GM12892 (cell line): ENCODE data around the gene APCDD1. TPM values are rescaled to one million over a fixed set of nuclear protein-coding genes. Genes with fewer than 3 reads are reported as not detected.

Experiments
- DNase-seq: peaks from one replicate; pipeline ENCODE4 v3.0.0; 2011; ENCODE audit not compliant: insufficient read length
- FAIRE-seq: peaks from 2 replicates; lab custom pipeline; 2011; peaks lifted over from hg19 to GRCh38; lab: Jason Lieb, UNC
- POLR2A ChIP-seq: IDR thresholded peaks from 2 replicates; pipeline ENCODE4 v1.6.1; 2011; ENCODE audit warnings: low read depth, low read length, control low read depth
- POLR2AphosphoS5 ChIP-seq: IDR thresholded peaks from 2 replicates; pipeline ENCODE4 v1.6.1; 2011; ENCODE audit warnings: low read depth, low read length, control low read depth
- TAF1 ChIP-seq: IDR thresholded peaks from 2 replicates; pipeline ENCODE4 v1.6.1; 2011; ENCODE audit warnings: low read depth, mild to moderate bottlenecking, control low read depth, low read length, borderline replicate concordance
- polyA plus RNA-seq: library from polyadenylated mRNA; unstranded; fragments of >200 nt; gene quantifications from one replicate; pipeline ENCODE4 v1.2.1, GENCODE V29; 2012; ENCODE audit warnings: missing spikeins, inconsistent platforms; ENCODE audit not compliant: missing spikeins

Gene APCDD1
- not detected for polyA plus RNA-seq

GRCh38 chr18:10453806-10454680 lies at the start of gene APCDD1:
Gene APCDD1 (plus strand): TSS chr18:10454635. CDS start chr18:10454982, 347 bp downstream.
- no peak for FAIRE-seq
- no peak for TF ChIP-seq POLR2AphosphoS5
- no peak for DNase-seq

- TF ChIP-seq TAF1 (no peak), POLR2AphosphoS5 (no peak)
- FAIRE-seq (no peak), DNase-seq (no peak)
These were observed 49.4 kb upstream of the APCDD1 start for GRCh38 chr18:10405014-10405493.

GRCh38 chr18:10405816-10406663 lies 48.4 kb upstream of the APCDD1 start:
- no peak for FAIRE-seq
- DNase-seq: no peak
- TF ChIP-seq POLR2AphosphoS5: no peak

- FAIRE-seq (no peak), DNase-seq (no peak)
- TF ChIP-seq POLR2AphosphoS5 (no peak), POLR2A (no peak), TAF1 (no peak)
These were observed 46.3 kb upstream of the APCDD1 start for GRCh38 chr18:10408131-10408530.

GRCh38 chr18:10409041-10409440 lies 45.4 kb upstream of the APCDD1 start:
- no peak for FAIRE-seq

GRCh38 chr18:10410472-10411308 lies 43.7 kb upstream of the APCDD1 start:
- TF ChIP-seq POLR2A: no peak
- TF ChIP-seq TAF1: no peak
- DNase-seq: no peak
- no peak for FAIRE-seq

More at GRCh38 chr18:10409041-10409440, 45.4 kb upstream of the APCDD1 start:
- no peak for DNase-seq
- TF ChIP-seq POLR2AphosphoS5 (no peak), POLR2A (no peak), TAF1 (no peak)

- FAIRE-seq (no peak), DNase-seq (no peak)
- no peak for TF ChIP-seq POLR2A
These were observed 41.5 kb upstream of the APCDD1 start for GRCh38 chr18:10412933-10413332.

- DNase-seq: no peak
- TF ChIP-seq POLR2A (no peak), POLR2AphosphoS5 (no peak), TAF1 (no peak)
- no peak for FAIRE-seq
These were observed 40.7 kb upstream of the APCDD1 start for GRCh38 chr18:10413722-10414121.

GRCh38 chr18:10414293-10414842 lies 40.1 kb upstream of the APCDD1 start:
- no peak for DNase-seq
- FAIRE-seq: no peak
- no peak for TF ChIP-seq POLR2AphosphoS5
- no peak for TF ChIP-seq POLR2A
- no peak for TF ChIP-seq TAF1

- no peak for TF ChIP-seq POLR2A
- no peak for TF ChIP-seq TAF1
- no peak for TF ChIP-seq POLR2AphosphoS5
- no peak for FAIRE-seq
- DNase-seq: no peak
These were observed 38.4 kb upstream of the APCDD1 start for GRCh38 chr18:10416065-10416464.

GRCh38 chr18:10417191-10417590 lies 37.2 kb upstream of the APCDD1 start:
- no peak for DNase-seq
- TF ChIP-seq TAF1 (no peak), POLR2A (no peak), POLR2AphosphoS5 (no peak)
- no peak for FAIRE-seq
